Vagina (tissue), 2 donors: ENCODE results near the gene NUDT1.

Experiments
- POLR2A ChIP-seq, 2 donors: fragments of 450-650 bp; IDR thresholded peaks; one replicate each; pipeline ENCODE4 v1.6.1; 2017; ENCODE audit warnings: antibody characterized with exemption in 2 of 2, mild to moderate bottlenecking in 2 of 2, moderate library complexity in 2 of 2
- POLR2AphosphoS5 ChIP-seq, 2 donors: sonication (generic); formaldehyde crosslinking; IDR thresholded peaks; one replicate each; pipeline ENCODE4 v1.9.0; 2017; ENCODE audit warnings: antibody characterized with exemption in 2 of 2, mild to moderate bottlenecking in 2 of 2, low read depth in 1 of 2; ENCODE audit not compliant: insufficient read depth in 1 of 2
- TF ChIP-seq, protein P1 (sequence below), 3 experiments: fragments of 450-650 bp in 2 of 3; fragments of 200-600 bp in 1 of 3; sonication (generic) in 1 of 3; IDR thresholded peaks; one replicate each; pipeline ENCODE4 v1.5.1; 2017 to 2019; ENCODE audit warnings: antibody characterized with exemption in 3 of 3, mild to moderate bottlenecking in 2 of 3, moderate library complexity in 2 of 3

DNA sequence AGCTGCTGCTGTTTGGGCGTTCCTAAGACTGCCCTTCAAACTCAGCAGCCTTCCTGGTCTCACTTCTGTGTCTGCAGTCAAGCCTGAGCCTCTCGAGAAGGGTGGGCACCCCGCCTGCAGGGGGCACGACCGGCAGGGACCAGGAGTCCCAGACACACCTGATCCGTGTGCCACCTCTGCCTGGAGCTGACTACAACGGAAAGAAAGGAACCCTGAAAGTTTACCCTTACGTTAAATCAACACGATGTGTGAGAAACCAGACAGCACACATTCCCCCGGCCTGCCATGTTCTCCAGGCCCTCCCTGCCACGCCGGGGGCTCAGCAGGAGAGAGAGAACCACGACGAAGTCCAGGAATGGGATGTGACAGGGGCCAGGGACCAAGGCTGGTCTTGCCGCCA is 14.3 kb upstream of the NUDT1 start:
- TF ChIP-seq POLR2AphosphoS5 (IDR thresholded peaks at IDR 0.05; ENCODE audit: insufficient read depth in 1 of 2, low read depth in 1 of 2) (no peak), POLR2A (IDR thresholded peaks at IDR 0.05) (no peak)
- TF ChIP-seq, protein P1, sequence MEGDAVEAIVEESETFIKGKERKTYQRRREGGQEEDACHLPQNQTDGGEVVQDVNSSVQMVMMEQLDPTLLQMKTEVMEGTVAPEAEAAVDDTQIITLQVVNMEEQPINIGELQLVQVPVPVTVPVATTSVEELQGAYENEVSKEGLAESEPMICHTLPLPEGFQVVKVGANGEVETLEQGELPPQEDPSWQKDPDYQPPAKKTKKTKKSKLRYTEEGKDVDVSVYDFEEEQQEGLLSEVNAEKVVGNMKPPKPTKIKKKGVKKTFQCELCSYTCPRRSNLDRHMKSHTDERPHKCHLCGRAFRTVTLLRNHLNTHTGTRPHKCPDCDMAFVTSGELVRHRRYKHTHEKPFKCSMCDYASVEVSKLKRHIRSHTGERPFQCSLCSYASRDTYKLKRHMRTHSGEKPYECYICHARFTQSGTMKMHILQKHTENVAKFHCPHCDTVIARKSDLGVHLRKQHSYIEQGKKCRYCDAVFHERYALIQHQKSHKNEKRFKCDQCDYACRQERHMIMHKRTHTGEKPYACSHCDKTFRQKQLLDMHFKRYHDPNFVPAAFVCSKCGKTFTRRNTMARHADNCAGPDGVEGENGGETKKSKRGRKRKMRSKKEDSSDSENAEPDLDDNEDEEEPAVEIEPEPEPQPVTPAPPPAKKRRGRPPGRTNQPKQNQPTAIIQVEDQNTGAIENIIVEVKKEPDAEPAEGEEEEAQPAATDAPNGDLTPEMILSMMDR (IDR thresholded peaks at IDR 0.05) = no peak
